ENCODE measurements around the gene RUNX1.

The RUNX1 gene

DNA sequence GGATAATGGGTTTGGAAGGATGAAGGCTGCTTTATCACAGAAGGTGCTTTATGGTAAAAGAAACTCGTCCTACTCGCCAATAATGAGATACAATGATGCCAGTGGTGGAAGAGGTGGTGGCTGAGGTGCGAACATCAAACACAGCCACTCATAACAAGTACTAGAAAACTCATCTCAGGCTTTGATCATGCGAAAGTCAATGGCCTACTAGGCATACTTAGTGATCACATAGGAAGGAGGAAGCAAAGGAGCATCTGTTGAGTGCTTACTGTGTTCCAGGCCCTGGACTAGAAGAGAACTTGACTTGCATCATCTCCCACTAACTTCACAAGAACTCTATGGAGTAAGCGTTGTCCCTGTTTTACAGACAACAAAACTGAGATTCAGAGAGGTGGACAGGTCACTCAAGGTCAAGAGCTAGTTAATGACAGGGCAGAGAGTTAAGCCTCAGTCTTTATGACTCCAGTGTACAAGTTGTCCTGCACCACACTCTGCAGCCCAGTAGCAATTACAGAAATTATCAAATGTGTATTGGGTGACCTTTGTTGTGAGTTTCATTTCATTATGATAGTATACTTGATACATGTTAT lies 33.6 kb downstream of the RUNX1 start:
- ATAC-seq = no peak
- TF ChIP-seq ZC3H10 (CRISPR knock-in tag; IDR thresholded peaks at IDR 0.05) (no peak), ZNF565 (CRISPR knock-in tag; conservative IDR thresholded peaks at IDR 0.05; ENCODE audit: low read depth) (no peak), TCF4 (CRISPR knock-in tag; IDR thresholded peaks at IDR 0.05; ENCODE audit: borderline replicate concordance) (no peak), ZNF70 (CRISPR knock-in tag; IDR thresholded peaks at IDR 0.05) (no peak)

- no peak for ATAC-seq
- no peak for TF ChIP-seq CSDC2 (CRISPR knock-in tag; IDR thresholded peaks at IDR 0.05)
- no peak for TF ChIP-seq OSR1 (CRISPR knock-in tag; IDR thresholded peaks at IDR 0.05)
- TF ChIP-seq PATZ1 (CRISPR knock-in tag; IDR thresholded peaks at IDR 0.05; ENCODE audit: borderline replicate concordance) = no peak
- TF ChIP-seq RARB (CRISPR knock-in tag; IDR thresholded peaks at IDR 0.05) = no peak
- no peak for TF ChIP-seq ZFP30 (CRISPR knock-in tag; IDR thresholded peaks at IDR 0.05)
- no peak for TF ChIP-seq ZNF565 (CRISPR knock-in tag; conservative IDR thresholded peaks at IDR 0.05; ENCODE audit: low read depth)
- no peak for TF ChIP-seq GLIS3 (CRISPR knock-in tag; IDR thresholded peaks at IDR 0.05)
- TF ChIP-seq ZFP3 (CRISPR knock-in tag; IDR thresholded peaks at IDR 0.05) = no peak
- TF ChIP-seq BACH2 (CRISPR knock-in tag; IDR thresholded peaks at IDR 0.05; ENCODE audit: borderline replicate concordance) = no peak
- TF ChIP-seq, protein P1, sequence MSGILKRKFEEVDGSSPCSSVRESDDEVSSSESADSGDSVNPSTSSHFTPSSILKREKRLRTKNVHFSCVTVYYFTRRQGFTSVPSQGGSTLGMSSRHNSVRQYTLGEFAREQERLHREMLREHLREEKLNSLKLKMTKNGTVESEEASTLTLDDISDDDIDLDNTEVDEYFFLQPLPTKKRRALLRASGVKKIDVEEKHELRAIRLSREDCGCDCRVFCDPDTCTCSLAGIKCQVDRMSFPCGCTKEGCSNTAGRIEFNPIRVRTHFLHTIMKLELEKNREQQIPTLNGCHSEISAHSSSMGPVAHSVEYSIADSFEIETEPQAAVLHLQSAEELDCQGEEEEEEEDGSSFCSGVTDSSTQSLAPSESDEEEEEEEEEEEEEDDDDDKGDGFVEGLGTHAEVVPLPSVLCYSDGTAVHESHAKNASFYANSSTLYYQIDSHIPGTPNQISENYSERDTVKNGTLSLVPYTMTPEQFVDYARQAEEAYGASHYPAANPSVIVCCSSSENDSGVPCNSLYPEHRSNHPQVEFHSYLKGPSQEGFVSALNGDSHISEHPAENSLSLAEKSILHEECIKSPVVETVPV (CRISPR knock-in tag; IDR thresholded peaks at IDR 0.05) = no peak
- TF ChIP-seq CREB5 (CRISPR knock-in tag; IDR thresholded peaks at IDR 0.05; ENCODE audit: low read depth) = no peak
- TF ChIP-seq, protein P2, sequence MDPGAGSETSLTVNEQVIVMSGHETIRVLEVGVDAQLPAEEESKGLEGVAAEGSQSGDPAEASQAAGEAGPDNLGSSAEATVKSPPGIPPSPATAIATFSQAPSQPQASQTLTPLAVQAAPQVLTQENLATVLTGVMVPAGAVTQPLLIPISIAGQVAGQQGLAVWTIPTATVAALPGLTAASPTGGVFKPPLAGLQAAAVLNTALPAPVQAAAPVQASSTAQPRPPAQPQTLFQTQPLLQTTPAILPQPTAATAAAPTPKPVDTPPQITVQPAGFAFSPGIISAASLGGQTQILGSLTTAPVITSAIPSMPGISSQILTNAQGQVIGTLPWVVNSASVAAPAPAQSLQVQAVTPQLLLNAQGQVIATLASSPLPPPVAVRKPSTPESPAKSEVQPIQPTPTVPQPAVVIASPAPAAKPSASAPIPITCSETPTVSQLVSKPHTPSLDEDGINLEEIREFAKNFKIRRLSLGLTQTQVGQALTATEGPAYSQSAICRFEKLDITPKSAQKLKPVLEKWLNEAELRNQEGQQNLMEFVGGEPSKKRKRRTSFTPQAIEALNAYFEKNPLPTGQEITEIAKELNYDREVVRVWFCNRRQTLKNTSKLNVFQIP (CRISPR knock-in tag; IDR thresholded peaks at IDR 0.05; ENCODE audit: borderline replicate concordance, low read depth) = no peak
- TF ChIP-seq PPARA (CRISPR knock-in tag; IDR thresholded peaks at IDR 0.05; ENCODE audit: borderline replicate concordance) = no peak
These were observed 34.6 kb downstream of the RUNX1 start for GRCh38 chr21:35014302-35015041.

DNA sequence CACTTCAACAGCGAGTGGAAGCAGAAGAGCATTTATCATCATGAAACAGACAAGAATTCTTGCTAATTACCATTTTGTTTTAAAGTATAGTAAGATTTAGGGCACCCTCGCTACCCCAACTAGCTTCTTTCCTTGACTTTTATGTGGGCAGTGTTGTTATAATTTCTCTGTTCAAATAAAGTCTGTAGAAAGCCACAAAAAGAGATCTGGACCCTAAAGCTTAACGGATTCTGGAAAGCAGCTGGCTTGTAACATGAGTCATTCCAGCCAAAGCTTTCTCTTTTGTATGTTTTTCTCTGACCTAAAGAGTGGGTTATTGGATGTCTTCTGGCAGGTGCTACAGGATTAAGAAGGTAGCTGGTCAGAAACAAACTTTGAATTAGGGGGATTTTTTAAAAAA lies 37.4 kb downstream of the RUNX1 start:
- no peak for TF ChIP-seq SNAI2 (CRISPR knock-in tag; IDR thresholded peaks at IDR 0.05)
- TF ChIP-seq PPARA (CRISPR knock-in tag; IDR thresholded peaks at IDR 0.05; ENCODE audit: borderline replicate concordance) = no peak
- TF ChIP-seq TCF4 (CRISPR knock-in tag; IDR thresholded peaks at IDR 0.05; ENCODE audit: borderline replicate concordance) = no peak
- peak; percentile 61; the same call in 2 of the 3 replicates for ATAC-seq

GRCh38 chr21:35010447-35010846 lies 38.7 kb downstream of the RUNX1 start:
- ATAC-seq = no peak
- TF ChIP-seq CREB5 (CRISPR knock-in tag; IDR thresholded peaks at IDR 0.05; ENCODE audit: low read depth) (no peak), PATZ1 (CRISPR knock-in tag; IDR thresholded peaks at IDR 0.05; ENCODE audit: borderline replicate concordance) (no peak), CSDC2 (CRISPR knock-in tag; IDR thresholded peaks at IDR 0.05) (no peak), ARNTL (CRISPR knock-in tag; IDR thresholded peaks at IDR 0.05; ENCODE audit: borderline replicate concordance, low read depth) (no peak), ZFP30 (CRISPR knock-in tag; IDR thresholded peaks at IDR 0.05) (no peak), RARB (CRISPR knock-in tag; IDR thresholded peaks at IDR 0.05) (no peak)
- TF ChIP-seq, protein P2 (CRISPR knock-in tag; IDR thresholded peaks at IDR 0.05; ENCODE audit: borderline replicate concordance, low read depth) = no peak
- TF ChIP-seq, protein P3, sequence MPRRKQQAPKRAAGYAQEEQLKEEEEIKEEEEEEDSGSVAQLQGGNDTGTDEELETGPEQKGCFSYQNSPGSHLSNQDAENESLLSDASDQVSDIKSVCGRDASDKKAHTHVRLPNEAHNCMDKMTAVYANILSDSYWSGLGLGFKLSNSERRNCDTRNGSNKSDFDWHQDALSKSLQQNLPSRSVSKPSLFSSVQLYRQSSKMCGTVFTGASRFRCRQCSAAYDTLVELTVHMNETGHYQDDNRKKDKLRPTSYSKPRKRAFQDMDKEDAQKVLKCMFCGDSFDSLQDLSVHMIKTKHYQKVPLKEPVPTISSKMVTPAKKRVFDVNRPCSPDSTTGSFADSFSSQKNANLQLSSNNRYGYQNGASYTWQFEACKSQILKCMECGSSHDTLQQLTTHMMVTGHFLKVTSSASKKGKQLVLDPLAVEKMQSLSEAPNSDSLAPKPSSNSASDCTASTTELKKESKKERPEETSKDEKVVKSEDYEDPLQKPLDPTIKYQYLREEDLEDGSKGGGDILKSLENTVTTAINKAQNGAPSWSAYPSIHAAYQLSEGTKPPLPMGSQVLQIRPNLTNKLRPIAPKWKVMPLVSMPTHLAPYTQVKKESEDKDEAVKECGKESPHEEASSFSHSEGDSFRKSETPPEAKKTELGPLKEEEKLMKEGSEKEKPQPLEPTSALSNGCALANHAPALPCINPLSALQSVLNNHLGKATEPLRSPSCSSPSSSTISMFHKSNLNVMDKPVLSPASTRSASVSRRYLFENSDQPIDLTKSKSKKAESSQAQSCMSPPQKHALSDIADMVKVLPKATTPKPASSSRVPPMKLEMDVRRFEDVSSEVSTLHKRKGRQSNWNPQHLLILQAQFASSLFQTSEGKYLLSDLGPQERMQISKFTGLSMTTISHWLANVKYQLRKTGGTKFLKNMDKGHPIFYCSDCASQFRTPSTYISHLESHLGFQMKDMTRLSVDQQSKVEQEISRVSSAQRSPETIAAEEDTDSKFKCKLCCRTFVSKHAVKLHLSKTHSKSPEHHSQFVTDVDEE (CRISPR knock-in tag; IDR thresholded peaks at IDR 0.05) = no peak

Measured in SK-N-SH treated with all-trans-retinoic acid at 6 μM for 48 hours (cell line).